ENCODE measurements around the gene LRP8. TPM values are rescaled to one million over a fixed set of nuclear protein-coding genes. Genes with fewer than 3 reads are reported as not detected.

The LRP8 gene
- polyA plus RNA-seq, 1 of the 3 experiments (the other 2 are of a cell fraction), result 19.9 TPM

GRCh38 chr1:53313556-53313955, 14.3 kb downstream of the LRP8 start:
- DNase-seq, result no peak

More at GRCh38 chr1:53313556-53313955, 14.3 kb downstream of the LRP8 start:
- Histone ChIP-seq H3K27me3 (ENCODE audit: insufficient read depth) (no peaks in the 10 kb centered on the region), H3K36me3 (replicated peaks in 1 of 2; ENCODE audit: control insufficient read depth in 1 of 2, insufficient read depth in 2 of 2, low read length in 1 of 2) (no peaks in the 10 kb centered on the region), H3K9me3 (no peaks in the 10 kb centered on the region), H3K4me2 (no peak overlapping the region), H3K4me1 (ENCODE audit: control insufficient read depth in 1 of 2, insufficient read depth in 2 of 2, low read depth in 1 of 2, low read length in 1 of 2) (peaks cover 0 to 77% of the 10 kb centered on the region in 2 experiments; a peak in 2 of 4 replicates), H3F3A (replicated peaks; ENCODE audit: insufficient read depth) (no peaks in the 10 kb centered on the region), H3K9ac (no peak overlapping the region), H3K79me2 (ENCODE audit: insufficient read depth) (no peaks in the 10 kb centered on the region), H3K4me3 (ENCODE audit: low read depth in 2 of 2, low read length in 1 of 2) (no peak overlapping the region), H4K20me1 (ENCODE audit: insufficient read depth) (no peaks in the 10 kb centered on the region), H3K27ac (ENCODE audit: low read depth in 2 of 2, low read length in 1 of 2) (peak overlapping the region in 1 of 2 experiments; percentile 18; a peak in 1 of 4 replicates), H3K9me2 (no peaks in the 10 kb centered on the region), H2AFZ (ENCODE audit: low read depth) (no peak overlapping the region)
- ChIA-PET POLR2A (no interaction called here), CTCF (interaction anchor here (1.6 to 1.8 kb wide), 2 partner anchors 36 to 79 kb away, joined by 7 to 8 read pairs; no protein-coding TSS in a partner anchor)
- WGBS (ENCODE audit: low lambda C conversion rate), result 98% methylated on average over 5 of the region's 5 CpGs
- TF ChIP-seq EP300 (IDR thresholded peaks at IDR 0.05; ENCODE audit: borderline replicate concordance in 1 of 2, low read depth in 1 of 2, low read length in 1 of 2) (no peak), EZH2phosphoT487 (IDR thresholded peaks at IDR 0.05; ENCODE audit: borderline replicate concordance, low read depth) (no peak), USF1 (IDR thresholded peaks at IDR 0.05; ENCODE audit: borderline replicate concordance, low read depth) (no peak), RAD21 (IDR thresholded peaks at IDR 0.05; ENCODE audit: low read length) (no peak), SMC3 (IDR thresholded peaks at IDR 0.05; ENCODE audit: low read depth, low read length) (no peak), SIN3A (IDR thresholded peaks at IDR 0.05; ENCODE audit: borderline replicate concordance, low read depth, low read length) (no peak), CHD2 (IDR thresholded peaks at IDR 0.05; ENCODE audit: low read length, partially characterized antibody) (no peak), PBX3 (IDR thresholded peaks at IDR 0.05) (no peak), JUND (IDR thresholded peaks at IDR 0.05) (no peak), GABPA (IDR thresholded peaks at IDR 0.05; ENCODE audit: low read depth) (no peak), RXRA (IDR thresholded peaks at IDR 0.05; ENCODE audit: borderline replicate concordance, low read depth) (no peak), MEF2A (IDR thresholded peaks at IDR 0.05; ENCODE audit: borderline replicate concordance, low read depth) (no peak), TEAD4 (IDR thresholded peaks at IDR 0.05; ENCODE audit: borderline replicate concordance, insufficient read depth) (no peak), ZBTB33 (IDR thresholded peaks at IDR 0.05; ENCODE audit: borderline replicate concordance, low read depth) (no peak), RFX5 (IDR thresholded peaks at IDR 0.05; ENCODE audit: low read length) (no peak)

All from SK-N-SH (cell line).